Right lobe of liver (tissue), 6 donors: ENCODE measurements around the gene TNFRSF25. TPM values are rescaled to one million over a fixed set of nuclear protein-coding genes. Genes with fewer than 3 reads are reported as not detected.

Experiments used
- ATAC-seq, 4 donors: fragments of 200-7000 bp; cut with Tn5 transposase; one replicate each; pipeline ENCODE4 v1.9.1; 2020; ENCODE audit warnings: mild to moderate bottlenecking in 4 of 4, moderate library complexity in 4 of 4
- DNase-seq, 3 donors: peaks; one replicate each; pipeline ENCODE4 v3.0.0-alpha.2; 2020
- H3K27ac ChIP-seq, 3 donors: fragments of 200-600 bp; one replicate each; pipeline ENCODE4 v1.8.0; 2022
- H3K27me3 ChIP-seq, 2 donors: fragments of 200-600 bp; one replicate each; pipeline ENCODE4 v1.8.0; 2022
- H3K36me3 ChIP-seq, 4 donors: fragments of 200-600 bp; sonication (generic) in 1 of 4; one replicate each; pipeline versions ENCODE4 v1.5.1 to v1.8.0; 2017 to 2022; ENCODE audit warnings: control low read depth in 1 of 4
- H3K4me1 ChIP-seq, 4 donors: fragments of 200-600 bp; sonication (generic) in 1 of 4; one replicate each; pipeline versions ENCODE4 v1.5.1 to v1.8.0; 2017 to 2022; ENCODE audit warnings: control low read depth in 1 of 4
- H3K4me3 ChIP-seq, 3 donors: fragments of 200-600 bp; one replicate each; pipeline ENCODE4 v1.8.0; 2022
- H3K9me3 ChIP-seq, 4 donors: fragments of 200-600 bp; sonication (generic) in 1 of 4; one replicate each; pipeline versions ENCODE4 v1.5.1 to v1.8.0; 2017 to 2022; ENCODE audit warnings: control low read depth in 1 of 4
- POLR2A ChIP-seq: fragments of 450-650 bp; IDR thresholded peaks from one replicate; pipeline ENCODE4 v1.6.1; 2017; ENCODE audit warnings: antibody characterized with exemption, mild to moderate bottlenecking
- WGBS: methylation state at CpG from one replicate; pipeline ENCODE4 v1.1.6; 2018; ENCODE audit warnings: low coverage, low lambda C conversion rate; ENCODE audit not compliant: insufficient coverage; ENCODE audit errors: missing lambda C conversion rate; 5-methylcytosine and 5-hydroxymethylcytosine counted together
- intact Hi-C, 2 donors: fragments of 100-400 bp; cut with DNase I; formaldehyde crosslinking; loops; one replicate each; pipeline versions ENCODE4 v1.11.2 to v1.14.1; 2022
- microRNA-seq, 2 donors: library from miRNA; unstranded; fragments of <30 nt; microRNA quantifications; one replicate each; pipeline ENCODE4, GENCODE V29; 2019 to 2020
- small RNA-seq, 2 experiments: library from RNA; depleted of rRNA; stranded (forward); fragments of <200 nt; gene quantifications; one replicate each; pipeline ENCODE3, GENCODE V24; 2016
- total RNA-seq, 6 experiments: library from RNA; depleted of rRNA in 2 of 6; stranded (reverse); fragments of >200 nt in 2 of 6; fragmentation: NEBNext Ultra II Directional in 3 of 6; extraction: Animal tissue kit (Norgen Biotek cat#: 25700) in 3 of 6; gene quantifications; one replicate each; pipeline versions ENCODE4 v1.1.0 to v1.2.4, GENCODE V29; 2016 to 2023
- TF ChIP-seq, protein P1 (sequence below), 4 donors: fragments of 200-600 bp in 3 of 4; fragments of 450-650 bp in 1 of 4; IDR thresholded peaks; one replicate each; pipeline versions ENCODE4 v1.5.1 to v1.8.0; 2016 to 2022; ENCODE audit warnings: antibody characterized with exemption in 4 of 4, mild to moderate bottlenecking in 2 of 4
- donor health status: DM: no; HTN: yes; CAD: no.
- donor health status: DM: no; HTN: no; CAD: no.
- donor health status: DM: no; HTN: no; CAD: no.
- donor health status: DM: no; HTN: yes; CAD: no.
- donor health status: DM: no; HTN: yes; CAD: no.

Gene TNFRSF25
- total RNA-seq, 6 experiments from 2014 or later = 1.1 to 3.2 (median 2.1) TPM

GRCh38 chr1:6414443-6414844, 51.5 kb downstream of the TNFRSF25 start:
- H3K27me3 ChIP-seq = peaks cover 0 to under 1% of the 10 kb centered on the region in 2 donors
- TF ChIP-seq POLR2A = no peak
- TF ChIP-seq, protein P1, sequence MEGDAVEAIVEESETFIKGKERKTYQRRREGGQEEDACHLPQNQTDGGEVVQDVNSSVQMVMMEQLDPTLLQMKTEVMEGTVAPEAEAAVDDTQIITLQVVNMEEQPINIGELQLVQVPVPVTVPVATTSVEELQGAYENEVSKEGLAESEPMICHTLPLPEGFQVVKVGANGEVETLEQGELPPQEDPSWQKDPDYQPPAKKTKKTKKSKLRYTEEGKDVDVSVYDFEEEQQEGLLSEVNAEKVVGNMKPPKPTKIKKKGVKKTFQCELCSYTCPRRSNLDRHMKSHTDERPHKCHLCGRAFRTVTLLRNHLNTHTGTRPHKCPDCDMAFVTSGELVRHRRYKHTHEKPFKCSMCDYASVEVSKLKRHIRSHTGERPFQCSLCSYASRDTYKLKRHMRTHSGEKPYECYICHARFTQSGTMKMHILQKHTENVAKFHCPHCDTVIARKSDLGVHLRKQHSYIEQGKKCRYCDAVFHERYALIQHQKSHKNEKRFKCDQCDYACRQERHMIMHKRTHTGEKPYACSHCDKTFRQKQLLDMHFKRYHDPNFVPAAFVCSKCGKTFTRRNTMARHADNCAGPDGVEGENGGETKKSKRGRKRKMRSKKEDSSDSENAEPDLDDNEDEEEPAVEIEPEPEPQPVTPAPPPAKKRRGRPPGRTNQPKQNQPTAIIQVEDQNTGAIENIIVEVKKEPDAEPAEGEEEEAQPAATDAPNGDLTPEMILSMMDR (IDR thresholded peaks at IDR 0.05) = peak in 3 of 4 donors; percentile 28 to 40 (median 38)
- WGBS = 8% methylated on average over 12 of the region's 15 CpGs
- no peak for DNase-seq
- H3K4me1 ChIP-seq = peaks cover 0 to 27% (median 3%) of the 10 kb centered on the region in 4 donors
- no peak overlapping the region for H3K4me3 ChIP-seq
- intact Hi-C loops = no loop called here
- no peaks in the 10 kb centered on the region for H3K9me3 ChIP-seq
- H3K27ac ChIP-seq = no peak overlapping the region
- no peaks in the 10 kb centered on the region for H3K36me3 ChIP-seq
- peak; percentile 8 to 26 (median 16) for ATAC-seq

GRCh38 chr1:6412896-6413295, 53.1 kb downstream of the TNFRSF25 start:
- intact Hi-C loops = no loop called here
- TF ChIP-seq, protein P1 (IDR thresholded peaks at IDR 0.05) = no peak
- TF ChIP-seq POLR2A = no peak
- 38% methylated on average over 6 of the region's 6 CpGs for WGBS
- Histone ChIP-seq H3K27ac (no peak overlapping the region), H3K36me3 (no peaks in the 10 kb centered on the region), H3K27me3 (no peaks in the 10 kb centered on the region), H3K9me3 (no peaks in the 10 kb centered on the region), H3K4me3 (no peak overlapping the region), H3K4me1 (peaks cover 0 to 11% (median 3%) of the 10 kb centered on the region in 4 donors)
- no peak for ATAC-seq
- DNase-seq = no peak

Small RNA genes lying within 50 kb of the gene (microRNA-seq; reads per million reads assigned to microRNA genes)
- 0 reads per million in 2 donors for gene MIR4252

Small RNA genes lying within 50 kb of the gene (small RNA-seq; reads per million reads assigned to genes)
- 0 reads per million in 2 experiments for gene MIR4252

Other genes with a start within 250 kb of the TNFRSF25 start
- gene ICMT, start 230.2 kb downstream of the TNFRSF25 start, total RNA-seq = 10 to 100 TPM; 15.9 to 28.5 (median 20.4) TPM
- not detected for gene HES3, start 222.0 kb downstream of the TNFRSF25 start, total RNA-seq
- gene GPR153, start 205.1 kb downstream of the TNFRSF25 start, total RNA-seq = 10 to 100 TPM in 1 of 6 experiments, 1 to 10 TPM in 5; 1.5 to 34.6 (median 6.6) TPM
- 10 to 100 TPM; 10.8 to 19.7 (median 14.1) TPM for gene ACOT7, start 72.4 kb downstream of the TNFRSF25 start, total RNA-seq
- gene HES2, start 46.3 kb downstream of the TNFRSF25 start, total RNA-seq = 1 to 10 TPM in 1 of 6 experiments, under 1 TPM in 2, not detected in 3; 0.27 to 1.2 (median 0.68) TPM
- 100 to 1,000 TPM in 4 of 6 experiments, 10 to 100 TPM in 2; 81.6 to 149 (median 120) TPM for gene ESPN, start 41.4 kb downstream of the TNFRSF25 start, total RNA-seq
- 1 to 10 TPM in 5 of 6 experiments, under 1 TPM in 1; 0.70 to 2.3 (median 1.5) TPM for gene PLEKHG5, start 25.5 kb upstream of the TNFRSF25 start, total RNA-seq
- gene NOL9, start 88.3 kb upstream of the TNFRSF25 start, total RNA-seq = 10 to 100 TPM in 3 of 6 experiments, 1 to 10 TPM in 3; 8.9 to 13.1 (median 10.7) TPM
- under 1 TPM in 1 of 6 experiments, not detected in 5; 0.26 TPM for gene TAS1R1, start 89.1 kb upstream of the TNFRSF25 start, total RNA-seq
- gene ZBTB48, start 113.8 kb upstream of the TNFRSF25 start, total RNA-seq = 10 to 100 TPM in 4 of 6 experiments, 1 to 10 TPM in 2; 5.9 to 43.1 (median 19.5) TPM
- 10 to 100 TPM; 12.1 to 24.6 (median 20.0) TPM for gene KLHL21, start 136.7 kb upstream of the TNFRSF25 start, total RNA-seq
- gene PHF13, start 147.6 kb upstream of the TNFRSF25 start, total RNA-seq = 1 to 10 TPM; 2.7 to 6.2 (median 4.5) TPM
- gene THAP3, start 158.7 kb upstream of the TNFRSF25 start, total RNA-seq = 10 to 100 TPM in 4 of 6 experiments, 1 to 10 TPM in 2; 5.9 to 11.3 (median 10.3) TPM
- 10 to 100 TPM; 24.9 to 36.0 (median 28.6) TPM for gene DNAJC11, start 235.6 kb upstream of the TNFRSF25 start, total RNA-seq